ENCODE measurements around the gene KLHL36.

The KLHL36 gene

GRCh38 chr16:84647828-84648594 is at the start of gene KLHL36:
Gene KLHL36 (plus strand): TSS chr16:84648511. CDS start chr16:84650868, 2,357 bp downstream.
- FAIRE-seq, result no peak
- DNase-seq (ENCODE audit: low spot score), result no peak

GRCh38 chr16:84599521-84600202 is 48.6 kb upstream of the KLHL36 start:
- no peak for FAIRE-seq
- peak; percentile 64 for DNase-seq (ENCODE audit: low spot score)

- FAIRE-seq, result no peak
- no peak for DNase-seq (ENCODE audit: low spot score)
These were observed 47.7 kb upstream of the KLHL36 start for GRCh38 chr16:84600343-84601229.

- DNase-seq (ENCODE audit: low spot score) (peak; percentile 92), FAIRE-seq (peak; percentile 83)
These were observed 45.0 kb upstream of the KLHL36 start for GRCh38 chr16:84603140-84603816.

- FAIRE-seq, result no peak
These were observed 44.4 kb upstream of the KLHL36 start for GRCh38 chr16:84603940-84604339.

GRCh38 chr16:84604477-84605013 is 43.8 kb upstream of the KLHL36 start:
- FAIRE-seq, result no peak
- DNase-seq (ENCODE audit: low spot score), result peak; percentile 39

More at GRCh38 chr16:84603940-84604339, 44.4 kb upstream of the KLHL36 start:
- no peak for DNase-seq (ENCODE audit: low spot score)

- FAIRE-seq, result no peak
These were observed 42.9 kb upstream of the KLHL36 start for GRCh38 chr16:84605339-84605848.

GRCh38 chr16:84606081-84606875 is 42.0 kb upstream of the KLHL36 start:
- DNase-seq (ENCODE audit: low spot score) (no peak), FAIRE-seq (no peak)

More at GRCh38 chr16:84605339-84605848, 42.9 kb upstream of the KLHL36 start:
- no peak for DNase-seq (ENCODE audit: low spot score)

- DNase-seq (ENCODE audit: low spot score) (no peak), FAIRE-seq (no peak)
These were observed 41.2 kb upstream of the KLHL36 start for GRCh38 chr16:84607061-84607460.

- no peak for FAIRE-seq
These were observed 40.6 kb upstream of the KLHL36 start for GRCh38 chr16:84607694-84608093.

GRCh38 chr16:84608282-84608681 is 40.0 kb upstream of the KLHL36 start:
- no peak for DNase-seq (ENCODE audit: low spot score)
- FAIRE-seq, result no peak

More at GRCh38 chr16:84607694-84608093, 40.6 kb upstream of the KLHL36 start:
- DNase-seq (ENCODE audit: low spot score), result no peak

- FAIRE-seq (no peak), DNase-seq (ENCODE audit: low spot score) (no peak)
These were observed 38.6 kb upstream of the KLHL36 start for GRCh38 chr16:84609563-84610177.

- FAIRE-seq (no peak), DNase-seq (ENCODE audit: low spot score) (no peak)
These were observed 37.9 kb upstream of the KLHL36 start for GRCh38 chr16:84610376-84610775.

GRCh38 chr16:84611041-84611440 is 37.3 kb upstream of the KLHL36 start:
- DNase-seq (ENCODE audit: low spot score) (no peak), FAIRE-seq (no peak)

GRCh38 chr16:84612686-84613085 is 35.6 kb upstream of the KLHL36 start:
- DNase-seq (ENCODE audit: low spot score) (no peak), FAIRE-seq (no peak)

GRCh38 chr16:84613408-84614072 is 34.8 kb upstream of the KLHL36 start:
- FAIRE-seq (no peak), DNase-seq (ENCODE audit: low spot score) (no peak)

- DNase-seq (ENCODE audit: low spot score), result no peak
- no peak for FAIRE-seq
These were observed 34.2 kb upstream of the KLHL36 start for GRCh38 chr16:84614073-84614459.

GRCh38 chr16:84614623-84614967 is 33.7 kb upstream of the KLHL36 start:
- DNase-seq (ENCODE audit: low spot score), result no peak
- FAIRE-seq, result no peak
